Occipital lobe (tissue), 2 donors: ENCODE results near the gene ALKBH3. TPM values are rescaled to one million over a fixed set of nuclear protein-coding genes. Genes with fewer than 3 reads are reported as not detected.
A peak's percentile ranks its signal among the peaks of the same experiment; 100 is the strongest.

Source experiments
- DNase-seq: peaks from one replicate; lab custom pipeline; 2025; lab: John Stamatoyannopoulos, UW
- total RNA-seq: library from RNA; depleted of rRNA; stranded (reverse); fragments of >200 nt; gene quantifications from one replicate; pipeline ENCODE4 v1.2.3, GENCODE V29; 2014

ALKBH3 gene
- total RNA-seq, 1 donor from 2014 or later: 33.5 TPM

GRCh38 chr11:43922295-43922648, 41.6 kb downstream of the ALKBH3 start:
- no peak for DNase-seq

- no peak for DNase-seq
These were observed 42.2 kb downstream of the ALKBH3 start for GRCh38 chr11:43922744-43923405.

- DNase-seq: peak; percentile 36
These were observed 42.9 kb downstream of the ALKBH3 start for GRCh38 chr11:43923406-43924111.

GRCh38 chr11:43924112-43924855, 43.7 kb downstream of the ALKBH3 start:
- no peak for DNase-seq

GRCh38 chr11:43925063-43925931, 44.7 kb downstream of the ALKBH3 start:
- DNase-seq: no peak

- DNase-seq: no peak
These were observed 45.4 kb downstream of the ALKBH3 start for GRCh38 chr11:43925932-43926505.

- DNase-seq: no peak
These were observed 46.4 kb downstream of the ALKBH3 start for GRCh38 chr11:43927070-43927469.

GRCh38 chr11:43927925-43928707, 47.5 kb downstream of the ALKBH3 start:
- DNase-seq: no peak

- DNase-seq: no peak
These were observed 48.1 kb downstream of the ALKBH3 start for GRCh38 chr11:43928721-43929120.

GRCh38 chr11:43930868-43931716, 50.5 kb downstream of the ALKBH3 start:
- DNase-seq: no peak

GRCh38 chr11:43931717-43932039, 51.0 kb downstream of the ALKBH3 start:
- DNase-seq: no peak

- no peak for DNase-seq
These were observed 52.6 kb downstream of the ALKBH3 start for GRCh38 chr11:43933226-43933607.

- DNase-seq: no peak
These were observed 53.2 kb downstream of the ALKBH3 start for GRCh38 chr11:43933608-43934551.

- DNase-seq: no peak
These were observed 54.2 kb downstream of the ALKBH3 start for GRCh38 chr11:43934601-43935423.

- DNase-seq: no peak
These were observed 54.9 kb downstream of the ALKBH3 start for GRCh38 chr11:43935424-43935979.

GRCh38 chr11:43936076-43936475, 55.4 kb downstream of the ALKBH3 start:
- DNase-seq: no peak
